IPS-18c (cell line): ENCODE measurements around the gene DFFA.
A peak's percentile ranks its signal among the peaks of the same experiment; 100 is the strongest.
"Not testable (repeated sequence)": the region's sequence is repeated elsewhere in the genome, so short reads cannot be mapped to it uniquely, and the experiment has no call there.

Source experiments
- H3K4me3 ChIP-seq: 2 replicates; pipeline ENCODE4 v1.7.0; 2013; ENCODE audit warnings: low read depth, mild to moderate bottlenecking, low read length, moderate library complexity; ENCODE audit not compliant: insufficient read depth
- H3K9me3 ChIP-seq: one replicate; pipeline ENCODE4 v1.6.1; 2013; ENCODE audit warnings: mild to moderate bottlenecking, low read length, moderate library complexity; ENCODE audit not compliant: control insufficient read depth, insufficient read depth

DFFA gene

DNA sequence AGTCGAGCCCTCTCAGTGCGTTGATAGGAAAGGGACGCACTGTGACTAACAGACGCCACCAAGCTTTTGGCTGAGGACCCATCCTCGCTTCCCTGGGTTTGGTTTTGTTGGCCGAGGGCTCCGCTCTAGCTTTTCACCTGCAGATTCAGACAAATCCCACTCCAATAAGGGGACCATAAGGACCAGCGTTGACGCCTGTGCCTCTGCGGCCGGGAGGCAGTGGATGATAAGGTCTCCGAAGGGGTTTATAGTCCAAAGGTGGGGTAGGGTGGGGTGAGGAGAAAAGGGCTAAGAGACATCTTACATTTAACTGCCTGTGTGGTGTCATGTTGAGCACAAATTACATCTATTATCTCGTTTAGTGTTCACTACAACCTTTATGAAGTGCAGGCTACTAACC lies 3.2 kb upstream of the DFFA start:
- peak overlapping the region; percentile 65 for H3K4me3 ChIP-seq
- H3K9me3 ChIP-seq, result no peaks in the 10 kb centered on the region

DNA sequence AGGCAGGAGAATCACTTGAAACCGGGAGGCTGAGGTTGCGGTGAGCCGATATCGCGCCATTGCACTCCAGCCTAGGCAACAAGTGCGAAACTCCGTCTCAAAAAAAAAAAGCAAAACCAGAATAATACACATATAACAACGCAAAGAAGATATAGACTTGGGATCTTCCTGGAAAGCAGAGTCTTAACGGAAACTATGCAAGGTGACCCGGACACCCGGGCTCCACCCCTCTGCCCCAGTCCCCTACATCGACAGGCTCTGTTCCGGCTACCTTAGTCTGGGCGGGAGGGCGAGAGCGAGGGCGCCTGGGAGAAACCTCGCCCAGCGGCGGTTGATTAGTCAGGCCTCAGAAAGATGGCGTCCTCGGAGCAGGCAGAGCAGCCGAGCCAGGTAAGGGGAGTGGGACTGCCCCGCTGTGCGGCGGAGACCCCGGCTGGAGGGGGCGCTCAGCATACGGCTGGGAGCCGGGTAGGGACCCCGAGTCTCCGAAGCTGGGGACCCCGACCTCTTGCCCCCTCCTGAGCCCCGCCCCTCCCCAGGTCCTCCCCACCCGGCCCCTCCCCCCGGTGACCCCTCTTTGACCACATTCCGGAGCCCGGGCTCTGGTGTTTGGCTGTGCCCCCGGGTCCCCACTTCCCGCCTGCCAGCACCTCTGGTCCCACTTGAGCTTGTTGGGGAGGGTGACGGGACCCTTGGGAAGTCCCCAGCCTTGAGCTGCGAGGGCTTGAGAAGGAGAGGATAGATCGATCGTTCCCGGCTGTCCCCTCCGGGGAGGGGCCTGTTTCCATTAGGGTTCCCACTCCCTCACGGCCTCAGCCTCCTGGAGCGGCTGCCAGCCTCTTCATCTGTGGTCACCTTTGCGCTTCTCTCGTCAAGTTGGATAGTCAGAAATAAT lies 2.5 kb upstream of the DFFA start, which contains the start of gene PEX14:
Gene PEX14 (plus strand): TSS at position 338 of the 895 bp plus-strand sequence. CDS start 17 bp downstream, at position 355.
- no peaks in the 10 kb centered on the region for H3K9me3 ChIP-seq
- peak within 1 kb of the TSS; percentile 65 for H3K4me3 ChIP-seq

DNA sequence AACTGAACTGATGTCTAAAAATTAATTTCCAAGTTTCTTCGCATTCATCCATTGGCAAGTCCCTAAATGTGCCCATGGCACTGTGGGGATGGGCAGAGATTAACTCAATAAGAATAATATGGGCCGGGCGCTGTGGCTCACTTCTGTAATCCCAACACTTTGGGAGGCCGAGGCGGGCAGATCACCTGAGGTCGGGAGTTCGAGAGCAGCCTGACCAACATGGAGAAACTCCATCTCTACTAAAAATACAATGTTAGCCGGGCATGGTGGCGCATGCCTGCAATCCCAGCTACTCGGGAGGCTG lies 1.9 kb upstream of the DFFA start:
- H3K4me3 ChIP-seq, H3K9me3 ChIP-seq: not testable (repeated sequence)

DNA sequence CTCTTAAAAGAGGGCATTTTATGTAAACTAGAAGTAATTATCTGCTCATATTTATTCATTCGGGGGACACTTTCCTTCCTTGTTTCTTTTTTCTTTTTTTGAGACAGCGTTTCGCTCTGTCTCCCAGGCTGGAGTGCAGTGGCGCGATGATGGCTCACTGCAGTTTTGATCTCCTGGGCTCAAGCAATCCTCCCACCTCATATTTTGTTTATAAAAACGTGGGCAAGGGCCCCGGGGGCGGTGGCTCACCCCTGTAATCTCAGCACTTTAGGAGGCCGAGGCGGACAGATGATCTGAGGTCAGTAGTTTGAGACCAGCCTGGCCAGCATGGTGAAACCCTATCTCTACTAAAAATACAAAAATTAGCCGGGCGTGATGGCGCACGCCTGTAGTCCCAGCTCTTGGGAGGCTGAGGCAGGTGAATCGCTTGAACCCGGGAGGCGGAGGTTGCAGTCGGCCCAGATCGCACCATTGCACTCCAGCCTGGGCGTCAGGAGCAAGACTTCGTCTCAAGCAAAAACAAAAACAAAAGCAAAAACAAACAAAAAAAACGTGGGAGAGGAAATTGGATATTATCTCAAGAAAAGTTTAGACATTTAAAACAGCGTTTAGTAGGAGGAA lies 926 bp upstream of the DFFA start:
- H3K4me3 ChIP-seq, result no peak overlapping the region
- no peaks in the 10 kb centered on the region for H3K9me3 ChIP-seq

DNA sequence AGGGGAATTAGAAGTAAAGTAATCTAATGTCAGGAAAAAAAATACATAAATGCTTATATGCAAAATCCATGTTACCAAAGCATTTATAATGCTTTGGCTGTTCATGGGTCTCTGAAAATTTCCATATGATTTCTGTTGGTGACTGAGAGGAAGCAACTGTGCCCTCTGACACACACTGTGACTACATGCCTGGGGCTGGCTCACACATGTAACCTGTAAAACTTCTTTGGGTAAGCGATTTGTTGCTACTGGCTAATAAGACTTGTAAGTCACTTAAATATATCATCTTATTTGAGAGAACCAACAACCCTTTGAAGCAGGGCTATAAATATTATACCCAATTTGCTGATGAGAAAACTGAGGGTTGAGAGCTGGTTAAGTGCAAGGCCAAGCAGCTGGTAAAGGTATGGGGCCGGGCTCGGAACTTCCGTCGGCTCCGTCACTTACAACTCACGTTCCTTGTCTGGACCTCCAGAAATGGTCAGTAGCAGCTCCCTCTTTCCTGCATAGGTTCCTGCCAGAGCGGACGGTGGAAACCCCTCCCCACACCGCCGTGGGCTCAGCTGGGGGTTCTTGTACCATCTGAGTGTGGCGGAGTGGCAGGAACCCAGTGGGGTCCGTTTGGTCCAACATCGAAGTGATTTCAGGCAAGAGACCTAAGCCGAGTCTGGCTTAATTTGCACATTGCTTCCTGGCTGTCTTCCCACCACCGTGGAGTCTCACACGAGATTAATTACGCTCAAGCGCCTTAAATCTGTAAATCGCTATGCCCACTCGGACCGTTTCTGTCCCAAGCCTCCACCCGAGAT lies 714 bp downstream of the DFFA start:
- Histone ChIP-seq H3K4me3 (peak overlapping the region; percentile 80), H3K9me3 (no peaks in the 10 kb centered on the region)

DNA sequence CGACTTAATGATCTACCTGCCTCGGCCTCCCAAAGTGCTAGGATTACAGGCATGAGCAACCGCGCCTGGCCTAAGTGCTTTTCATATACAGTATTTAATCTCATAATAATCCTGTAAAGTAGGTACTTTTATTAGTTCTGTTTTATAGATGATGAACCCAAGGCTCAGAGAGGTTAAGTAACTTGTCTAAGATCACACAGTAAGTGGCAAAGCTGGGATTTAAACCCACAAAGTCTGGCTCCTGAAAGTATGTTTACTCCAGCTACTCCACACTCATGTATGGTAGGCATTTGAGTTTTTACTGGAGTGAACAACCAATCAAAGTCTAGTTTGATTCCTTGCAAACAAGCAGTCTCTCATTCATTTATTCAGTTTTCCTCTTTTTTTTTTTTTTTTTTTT lies 2.3 kb downstream of the DFFA start:
- Histone ChIP-seq H3K9me3 (no peaks in the 10 kb centered on the region), H3K4me3 (no peak overlapping the region)

DNA sequence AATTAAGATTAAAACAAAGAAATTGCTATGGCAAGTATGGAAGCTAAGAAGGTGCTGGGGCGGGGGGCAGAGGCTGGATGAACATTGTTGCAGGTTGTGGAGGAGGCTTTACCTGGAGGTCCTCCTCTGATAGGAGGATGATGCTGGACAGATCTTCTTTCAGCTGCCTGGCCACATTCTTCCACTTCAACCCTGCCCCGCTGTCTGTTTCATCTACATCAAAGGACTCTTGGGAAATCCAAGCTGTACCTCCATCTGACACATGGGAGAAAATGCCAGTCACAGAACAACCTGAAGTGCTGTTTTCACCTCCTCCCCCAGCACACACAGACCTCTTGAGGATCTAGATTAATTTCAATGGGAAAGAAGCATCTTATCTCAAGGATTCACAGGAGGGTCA lies 5.3 kb downstream of the DFFA start:
- no peak overlapping the region for H3K4me3 ChIP-seq
- no peaks in the 10 kb centered on the region for H3K9me3 ChIP-seq

DNA sequence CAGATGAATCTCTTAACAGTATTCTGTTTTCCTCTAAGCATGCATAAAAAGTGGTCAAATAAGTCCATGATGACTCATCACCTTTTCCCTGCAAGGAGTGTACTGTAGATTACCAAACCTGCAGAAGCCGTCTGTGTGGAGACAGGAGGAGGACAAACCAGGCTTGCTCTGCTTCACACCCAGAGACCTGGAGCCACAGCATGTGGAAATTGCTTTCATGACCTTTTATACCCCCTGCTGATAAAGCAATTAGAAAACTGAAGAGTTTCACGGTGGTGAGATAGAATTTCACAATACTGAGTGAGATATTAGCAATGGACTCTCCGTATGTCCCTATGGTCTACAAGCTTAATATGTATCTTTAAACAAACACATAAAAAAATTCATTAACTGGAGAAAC lies 13.1 kb downstream of the DFFA start:
- Histone ChIP-seq H3K4me3 (no peak overlapping the region), H3K9me3 (peaks cover 2% of the 10 kb centered on the region)

DNA sequence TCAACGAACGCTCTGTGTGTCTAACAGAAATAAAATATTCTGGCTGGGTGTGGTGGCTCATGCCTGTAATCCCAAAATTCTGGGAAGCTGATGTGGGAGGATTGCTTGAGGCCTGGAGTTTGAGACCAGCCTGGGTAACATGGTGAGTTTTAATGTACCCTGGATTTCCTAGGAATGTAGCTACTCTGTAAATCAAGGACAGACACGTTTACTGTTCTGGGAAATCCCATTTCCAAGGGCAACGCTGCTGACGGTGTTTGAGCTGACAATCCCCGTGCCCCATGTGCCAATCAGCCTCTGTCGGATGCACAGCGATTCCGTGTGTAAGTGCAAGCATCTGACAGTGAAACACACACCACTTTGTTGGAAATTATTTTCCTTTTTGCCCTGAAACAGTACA lies 14.5 kb downstream of the DFFA start:
- no peak overlapping the region for H3K4me3 ChIP-seq
- H3K9me3 ChIP-seq, result peaks cover 2% of the 10 kb centered on the region

DNA sequence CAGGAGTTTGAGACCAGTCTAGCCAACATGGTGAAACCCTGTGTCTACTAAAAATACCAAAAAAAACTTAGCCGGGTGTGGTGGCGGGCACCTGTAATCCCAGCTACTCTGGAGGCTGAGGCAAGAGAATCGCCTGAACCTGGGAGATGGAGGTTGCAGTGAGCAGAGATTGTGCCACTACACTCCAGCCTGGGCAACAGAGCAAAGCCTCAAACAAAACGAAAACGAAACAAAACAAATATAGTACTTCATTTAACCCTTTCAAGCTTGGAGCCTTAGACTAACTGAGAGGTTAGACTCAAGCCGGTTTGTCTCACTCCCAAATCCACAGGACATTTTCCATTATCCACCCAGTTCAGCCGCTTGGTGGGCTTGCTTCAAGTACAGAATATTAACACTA lies 14.9 kb downstream of the DFFA start:
- H3K9me3 ChIP-seq, H3K4me3 ChIP-seq: not testable (repeated sequence)

DNA sequence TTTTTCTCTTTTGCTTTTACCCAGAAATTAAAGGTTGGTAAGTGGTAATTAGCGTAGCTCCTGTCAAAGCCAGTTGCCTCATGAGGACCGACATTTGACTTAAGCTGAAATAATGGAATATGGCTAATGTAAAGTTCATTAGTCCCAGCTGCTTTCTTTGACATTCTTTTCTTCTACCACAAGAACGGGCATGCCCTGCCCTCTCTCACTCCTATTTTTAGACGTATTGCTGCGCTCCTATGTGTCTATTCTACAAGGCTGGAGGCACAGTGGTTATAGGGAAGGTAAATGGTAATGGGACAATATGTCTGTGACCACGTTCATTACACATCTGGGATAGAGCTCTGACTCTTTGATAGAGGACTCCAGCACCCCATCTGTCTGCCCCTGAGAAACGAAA lies 15.7 kb downstream of the DFFA start:
- H3K4me3 ChIP-seq, result no peak overlapping the region
- peaks cover 2% of the 10 kb centered on the region for H3K9me3 ChIP-seq

DNA sequence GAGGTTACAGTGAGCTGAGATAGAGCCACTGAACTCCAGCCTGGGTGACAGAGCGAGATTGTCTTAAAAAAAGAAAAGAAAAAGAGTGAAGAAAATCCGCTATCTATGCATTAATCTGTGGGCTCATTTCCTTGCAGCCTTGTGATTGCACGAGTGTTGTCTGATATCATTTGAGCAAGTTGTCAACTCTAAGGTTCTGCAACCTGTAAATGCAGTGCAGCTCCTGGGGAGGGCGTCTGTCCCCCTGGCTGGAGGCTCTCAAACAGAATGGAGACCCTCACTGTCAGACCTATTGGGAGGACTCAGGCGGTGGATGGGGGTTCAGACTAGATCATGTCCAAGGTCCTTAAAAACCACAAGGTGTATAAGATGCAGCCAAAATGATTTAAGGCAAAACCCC lies 16.3 kb downstream of the DFFA start:
- no peak overlapping the region for H3K4me3 ChIP-seq
- peaks cover 2% of the 10 kb centered on the region for H3K9me3 ChIP-seq

DNA sequence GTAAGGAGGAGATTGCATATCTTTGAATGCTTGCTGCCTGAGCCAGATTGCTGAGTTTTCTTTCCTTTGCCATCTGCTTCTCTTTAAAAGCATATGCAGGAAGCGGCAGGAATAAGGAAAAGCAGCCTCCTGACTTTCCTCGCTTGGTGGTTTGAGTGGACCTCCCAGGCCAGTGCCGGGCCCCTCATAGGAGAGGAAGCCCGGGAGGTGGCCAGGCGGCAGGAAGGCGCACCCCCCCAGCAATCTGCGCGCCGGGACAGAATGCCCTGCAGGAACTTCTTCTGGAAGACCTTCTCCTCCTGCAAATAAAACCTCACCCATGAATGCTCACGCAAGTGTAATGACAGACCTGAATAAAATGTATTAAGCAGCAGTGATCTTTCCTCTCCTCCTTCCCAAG lies 21.0 kb downstream of the DFFA start:
- no peaks in the 10 kb centered on the region for H3K9me3 ChIP-seq
- no peak overlapping the region for H3K4me3 ChIP-seq

DNA sequence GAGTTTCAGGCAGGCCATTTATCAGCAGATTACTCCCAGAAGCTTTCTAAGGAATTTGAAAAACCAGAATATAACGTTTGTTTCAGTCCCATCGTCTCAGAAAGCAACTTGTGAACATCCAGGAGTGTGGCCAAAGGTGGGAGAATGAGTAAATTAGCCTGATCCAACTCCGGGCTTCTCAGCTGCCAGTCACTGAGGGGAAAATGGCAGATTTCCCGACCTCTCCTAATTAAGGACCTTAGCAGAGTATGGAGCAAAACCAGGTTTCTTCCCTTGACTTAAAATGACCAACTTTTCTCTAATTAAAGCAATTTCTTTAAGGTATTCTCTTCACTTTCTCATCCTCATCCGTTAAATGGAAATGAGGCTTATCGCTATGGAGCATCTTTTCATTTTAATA lies 21.5 kb downstream of the DFFA start:
- H3K4me3 ChIP-seq, result no peak overlapping the region
- H3K9me3 ChIP-seq, result no peaks in the 10 kb centered on the region

DNA sequence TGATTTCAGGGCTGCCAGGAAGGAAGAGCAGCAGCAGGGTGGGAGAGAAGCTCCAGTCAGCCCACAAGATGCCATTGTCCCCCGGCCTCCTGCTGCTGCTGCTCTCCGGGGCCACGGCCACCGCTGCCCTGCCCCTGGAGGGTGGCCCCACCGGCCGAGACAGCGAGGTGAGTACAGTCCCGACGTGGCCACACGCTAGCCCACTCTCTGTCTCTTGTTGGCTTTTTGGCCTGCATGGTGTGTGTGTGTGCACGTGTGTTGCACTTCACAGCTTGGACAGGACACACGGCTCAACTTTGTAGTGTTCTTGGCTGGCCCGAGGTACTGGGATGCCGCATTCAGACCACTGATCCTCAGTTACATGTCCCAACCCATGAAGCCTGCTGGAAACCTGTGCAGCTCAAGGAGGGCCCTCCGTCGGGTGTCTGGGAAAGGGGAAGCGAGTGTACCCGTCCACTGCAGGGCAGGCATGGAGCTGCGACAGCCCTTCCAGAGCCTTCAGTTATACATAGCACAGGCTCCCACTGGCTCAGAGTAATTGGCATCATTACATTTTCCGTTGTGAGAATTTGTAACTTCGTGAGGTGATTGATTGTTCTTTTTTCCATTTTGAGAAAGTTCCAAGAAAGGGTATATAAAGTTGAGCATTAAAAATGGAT lies 22.0 kb downstream of the DFFA start:
- H3K9me3 ChIP-seq, result no peaks in the 10 kb centered on the region
- no peak overlapping the region for H3K4me3 ChIP-seq

DNA sequence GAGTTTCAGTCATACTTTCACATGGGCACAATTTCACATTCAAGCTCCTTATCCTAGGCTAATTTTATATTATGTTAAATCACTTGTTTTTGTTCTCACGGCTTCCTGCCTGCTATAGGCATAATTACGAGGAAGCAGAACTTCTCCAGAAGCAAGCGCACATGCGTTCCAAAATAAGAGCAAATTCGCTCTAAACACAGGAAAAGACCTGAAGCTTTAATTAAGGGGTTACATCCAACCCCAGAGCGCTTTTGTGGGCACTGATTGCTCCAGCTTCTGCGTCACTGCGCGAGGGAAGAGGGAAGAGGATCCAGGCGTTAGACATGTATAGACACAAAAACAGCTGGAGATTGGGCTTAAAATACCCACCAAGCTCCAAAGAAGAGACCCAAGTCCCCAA lies 22.6 kb downstream of the DFFA start, which contains the start of gene CORT:
Gene CORT (plus strand): TSS at position 281 of the 400 bp plus-strand sequence. CDS start 193 bp downstream, outside the sequence.
- H3K9me3 ChIP-seq, result no peaks in the 10 kb centered on the region
- H3K4me3 ChIP-seq, result no peak within 1 kb of the TSS

DNA sequence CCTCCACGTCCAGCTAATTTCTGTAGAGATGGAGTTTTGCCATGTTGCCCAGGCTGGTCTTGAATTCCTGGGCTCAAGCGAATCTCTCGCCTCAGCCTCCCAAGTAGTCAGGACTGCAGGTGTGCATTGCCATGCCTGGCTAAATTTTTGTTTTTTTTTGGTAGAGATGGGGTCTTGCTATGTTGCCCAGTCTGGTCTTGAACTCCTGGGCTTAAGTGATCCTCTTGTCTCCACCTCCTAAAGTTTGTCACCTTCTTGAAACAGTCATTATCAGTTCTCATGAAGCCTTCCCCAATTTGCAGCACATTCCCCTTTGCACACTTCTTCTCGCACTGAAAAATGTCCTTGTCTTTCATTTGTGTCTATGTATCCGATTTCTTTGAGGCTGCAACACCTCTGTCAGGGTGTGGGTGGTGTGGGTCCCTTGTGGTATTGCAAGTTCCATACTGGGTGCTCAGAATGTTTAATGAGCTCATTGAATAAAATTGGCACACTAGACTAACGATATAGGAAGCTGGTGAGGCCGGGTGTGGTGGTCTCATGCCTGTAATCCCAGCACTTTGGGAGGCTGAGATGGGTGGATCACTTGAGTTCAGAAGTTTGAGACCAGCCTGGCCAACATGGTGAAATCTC lies 25.4 kb downstream of the DFFA start:
- no peak overlapping the region for H3K4me3 ChIP-seq
- no peaks in the 10 kb centered on the region for H3K9me3 ChIP-seq
